Glutamatergic neuron (in vitro differentiated cells): Measurements from ENCODE around the gene VOPP1. TPM values are rescaled to one million over a fixed set of nuclear protein-coding genes. Genes with fewer than 3 reads are reported as not detected.

ENCODE experiments used
- DNase-seq: peaks from one replicate; pipeline ENCODE4 v3.0.0; 2022
- H3K27ac Mint-ChIP-seq: one replicate; pipeline ENCODE4 v1.8.0; 2020; ENCODE audit warnings: mild to moderate bottlenecking, mixed read lengths, inconsistent platforms; ENCODE audit not compliant: unreplicated experiment
- H3K27me3 Mint-ChIP-seq: one replicate; pipeline ENCODE4 v1.8.0; 2020; ENCODE audit warnings: mild to moderate bottlenecking, moderate library complexity, mixed read lengths, inconsistent platforms; ENCODE audit not compliant: unreplicated experiment
- H3K36me3 Mint-ChIP-seq: one replicate; pipeline ENCODE4 v1.8.0; 2020; ENCODE audit warnings: mild to moderate bottlenecking, mixed read lengths, inconsistent platforms; ENCODE audit not compliant: unreplicated experiment
- H3K4me1 Mint-ChIP-seq: one replicate; pipeline ENCODE4 v1.8.0; 2020; ENCODE audit warnings: mild to moderate bottlenecking, low read depth, mixed read lengths, inconsistent platforms; ENCODE audit not compliant: unreplicated experiment
- H3K4me3 Mint-ChIP-seq: one replicate; pipeline ENCODE4 v1.8.0; 2020; ENCODE audit warnings: mild to moderate bottlenecking, mixed read lengths, inconsistent platforms; ENCODE audit not compliant: unreplicated experiment
- H3K9me3 Mint-ChIP-seq: one replicate; pipeline ENCODE4 v1.8.0; 2020; ENCODE audit warnings: mild to moderate bottlenecking, moderate library complexity, mixed read lengths, inconsistent platforms; ENCODE audit not compliant: unreplicated experiment
- total RNA-seq: library from RNA; stranded (reverse); fragmentation: NEBNext Ultra II Directional; extraction: Animal tissue kit (Norgen Biotek cat#: 25700); gene quantifications from one replicate; pipeline ENCODE4 v1.2.1, GENCODE V29; 2021; ENCODE audit not compliant: unreplicated experiment
- TF ChIP-seq, protein P1 (sequence below): fragments of 200-600 bp; sonication (generic); IDR thresholded peaks from one replicate; pipeline ENCODE4 v1.5.0; 2021; ENCODE audit not compliant: partially characterized antibody, unreplicated experiment

VOPP1 gene
- total RNA-seq, 1 donor from 2014 or later, result 30.6 TPM

DNA sequence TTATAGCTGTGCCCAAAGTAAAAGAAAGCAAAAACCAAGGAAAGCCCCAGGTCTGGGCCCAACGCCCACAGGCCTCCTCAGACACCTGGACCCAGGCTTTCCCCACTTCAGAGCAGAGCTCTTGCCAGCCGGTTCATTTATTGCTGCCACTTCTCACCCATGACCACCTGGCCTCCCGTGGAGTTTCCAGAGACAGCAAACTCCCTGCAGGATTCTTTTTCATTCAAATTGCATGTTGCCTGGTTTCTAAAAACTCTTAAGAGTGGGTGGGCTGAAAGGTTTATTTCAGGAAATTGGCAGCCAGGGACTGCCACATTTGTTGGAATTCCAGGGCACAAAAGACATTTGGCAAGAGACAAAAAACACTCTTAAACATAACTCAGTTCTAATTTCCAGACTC is 4.7 kb downstream of the VOPP1 start:
- Mint-ChIP-seq H3K27me3 (no peaks in the 10 kb centered on the region), H3K9me3 (peaks cover 13% of the 10 kb centered on the region), H3K27ac (no peak overlapping the region), H3K36me3 (no peaks in the 10 kb centered on the region), H3K4me3 (no peak overlapping the region), H3K4me1 (peaks cover 10% of the 10 kb centered on the region)
- TF ChIP-seq, protein P1, sequence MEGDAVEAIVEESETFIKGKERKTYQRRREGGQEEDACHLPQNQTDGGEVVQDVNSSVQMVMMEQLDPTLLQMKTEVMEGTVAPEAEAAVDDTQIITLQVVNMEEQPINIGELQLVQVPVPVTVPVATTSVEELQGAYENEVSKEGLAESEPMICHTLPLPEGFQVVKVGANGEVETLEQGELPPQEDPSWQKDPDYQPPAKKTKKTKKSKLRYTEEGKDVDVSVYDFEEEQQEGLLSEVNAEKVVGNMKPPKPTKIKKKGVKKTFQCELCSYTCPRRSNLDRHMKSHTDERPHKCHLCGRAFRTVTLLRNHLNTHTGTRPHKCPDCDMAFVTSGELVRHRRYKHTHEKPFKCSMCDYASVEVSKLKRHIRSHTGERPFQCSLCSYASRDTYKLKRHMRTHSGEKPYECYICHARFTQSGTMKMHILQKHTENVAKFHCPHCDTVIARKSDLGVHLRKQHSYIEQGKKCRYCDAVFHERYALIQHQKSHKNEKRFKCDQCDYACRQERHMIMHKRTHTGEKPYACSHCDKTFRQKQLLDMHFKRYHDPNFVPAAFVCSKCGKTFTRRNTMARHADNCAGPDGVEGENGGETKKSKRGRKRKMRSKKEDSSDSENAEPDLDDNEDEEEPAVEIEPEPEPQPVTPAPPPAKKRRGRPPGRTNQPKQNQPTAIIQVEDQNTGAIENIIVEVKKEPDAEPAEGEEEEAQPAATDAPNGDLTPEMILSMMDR, result no peak
- DNase-seq, result no peak

DNA sequence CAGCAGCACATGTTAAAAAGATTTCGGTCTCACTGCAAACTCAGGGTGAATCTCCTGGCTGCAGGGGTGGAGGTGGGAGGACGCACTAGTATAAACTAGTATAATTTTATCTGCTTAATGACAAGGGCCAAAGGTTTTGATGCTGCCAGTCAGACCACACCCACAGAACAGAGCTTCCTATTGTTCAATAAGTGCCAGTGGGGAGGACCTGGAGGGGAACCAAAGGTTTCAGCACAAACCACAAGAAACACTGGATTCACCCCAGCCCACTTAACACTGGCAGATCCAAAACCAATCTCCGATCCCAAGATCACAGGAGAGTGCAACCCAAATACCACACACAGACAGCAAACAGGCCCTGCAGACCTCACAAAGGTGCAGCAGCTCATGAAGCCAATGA is 6.6 kb downstream of the VOPP1 start:
- Mint-ChIP-seq H3K4me3 (no peak overlapping the region), H3K4me1 (peaks cover 10% of the 10 kb centered on the region), H3K27ac (no peak overlapping the region), H3K9me3 (peaks cover 6% of the 10 kb centered on the region), H3K36me3 (no peaks in the 10 kb centered on the region), H3K27me3 (no peaks in the 10 kb centered on the region)
- TF ChIP-seq, protein P1, result no peak
- no peak for DNase-seq

DNA sequence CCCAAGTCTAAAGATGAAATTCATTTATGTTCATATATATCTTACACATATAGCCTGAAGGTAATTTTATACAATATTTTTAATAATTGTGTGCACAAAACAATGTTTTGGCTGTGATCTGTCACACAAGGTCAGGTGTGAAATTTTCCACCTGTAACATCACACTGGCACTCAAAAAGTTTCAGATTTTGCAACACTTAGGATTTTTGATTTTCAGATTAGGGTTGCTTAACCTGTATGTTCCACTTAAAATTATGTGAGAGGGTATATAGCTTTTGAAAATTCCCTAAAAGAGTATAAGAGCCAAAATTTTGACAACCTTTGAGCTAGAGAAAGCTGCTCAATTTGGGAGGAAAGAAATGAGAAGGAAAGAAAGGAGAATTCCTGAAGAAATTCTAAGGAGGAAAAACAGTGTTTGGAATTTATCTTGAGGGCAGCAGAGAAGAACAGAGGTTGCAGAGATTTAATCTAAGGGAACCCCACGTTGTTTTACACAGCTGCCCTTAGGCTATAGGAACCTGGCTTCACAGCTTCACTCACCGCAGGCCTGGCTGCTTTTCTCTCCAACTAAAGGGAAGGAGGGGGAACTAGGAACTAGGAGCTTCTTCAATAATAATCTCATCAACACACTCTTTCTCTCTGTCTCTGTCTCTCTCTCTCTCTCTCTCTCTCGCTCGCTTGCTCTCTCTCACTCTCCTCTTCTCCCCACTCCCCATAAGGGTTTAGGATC is 8.5 kb downstream of the VOPP1 start:
- H3K36me3 Mint-ChIP-seq, result no peaks in the 10 kb centered on the region
- no peaks in the 10 kb centered on the region for H3K27me3 Mint-ChIP-seq
- H3K27ac Mint-ChIP-seq, result no peak overlapping the region
- peaks cover 3% of the 10 kb centered on the region for H3K9me3 Mint-ChIP-seq
- peaks cover 2% of the 10 kb centered on the region for H3K4me1 Mint-ChIP-seq
- H3K4me3 Mint-ChIP-seq, result no peak overlapping the region
- DNase-seq, result no peak
- TF ChIP-seq, protein P1, result no peak

DNA sequence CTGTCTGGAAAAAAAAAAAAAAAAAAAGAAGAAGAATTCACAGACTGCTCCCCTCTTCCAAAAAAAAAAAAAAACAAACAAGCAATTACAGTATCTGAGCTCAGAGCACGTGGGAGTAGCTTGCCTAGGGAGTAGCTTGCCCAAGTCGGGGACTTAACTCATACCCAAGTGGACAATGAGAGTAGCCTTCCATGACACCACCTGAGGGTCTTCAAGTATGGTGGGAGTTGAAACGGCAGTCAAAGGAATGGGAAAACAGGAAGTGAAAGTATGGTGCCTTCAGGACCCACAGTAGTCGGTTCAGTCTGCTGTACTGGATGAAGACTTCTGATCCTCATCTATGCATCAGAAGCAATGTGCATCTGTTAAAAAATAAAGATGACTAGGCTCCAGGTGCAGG is 10.6 kb downstream of the VOPP1 start:
- H3K4me1 Mint-ChIP-seq, result peaks cover 6% of the 10 kb centered on the region
- TF ChIP-seq, protein P1, result no peak
- no peaks in the 10 kb centered on the region for H3K27me3 Mint-ChIP-seq
- no peak for DNase-seq
- no peak overlapping the region for H3K27ac Mint-ChIP-seq
- H3K4me3 Mint-ChIP-seq, result no peak overlapping the region
- H3K9me3 Mint-ChIP-seq, result peaks cover 3% of the 10 kb centered on the region
- H3K36me3 Mint-ChIP-seq, result no peaks in the 10 kb centered on the region
